ENCODE results near the gene KRTAP11-1.
A peak's percentile ranks its signal among the peaks of the same experiment; 100 is the strongest.

KRTAP11-1 gene

GRCh38 chr21:30881480-30881879 is at the start of gene KRTAP11-1:
Gene KRTAP11-1 (minus strand): TSS chr21:30881580. CDS start chr21:30881524, 56 bp downstream.
- no peak for DNase-seq

- no peak for DNase-seq
These were observed 42.8 kb upstream of the KRTAP11-1 start for GRCh38 chr21:30924146-30924700.

GRCh38 chr21:30921129-30921528 is 39.7 kb upstream of the KRTAP11-1 start:
- no peak for DNase-seq

- DNase-seq: no peak
These were observed 36.2 kb upstream of the KRTAP11-1 start for GRCh38 chr21:30917557-30917956.

GRCh38 chr21:30900881-30901280 is 19.5 kb upstream of the KRTAP11-1 start:
- DNase-seq: no peak

- DNase-seq: no peak
These were observed 1.7 kb upstream of the KRTAP11-1 start for GRCh38 chr21:30882866-30883597.

GRCh38 chr21:30880914-30881313 is 466 bp downstream of the KRTAP11-1 start:
- DNase-seq: no peak

- no peak for DNase-seq
These were observed 6.9 kb downstream of the KRTAP11-1 start for GRCh38 chr21:30874526-30874925.

- DNase-seq: no peak
These were observed 33.5 kb downstream of the KRTAP11-1 start for GRCh38 chr21:30847627-30848500.

GRCh38 chr21:30842990-30843389 is 38.4 kb downstream of the KRTAP11-1 start:
- DNase-seq: no peak

- DNase-seq: peak; percentile 59
These were observed 42.1 kb downstream of the KRTAP11-1 start for GRCh38 chr21:30839304-30839703.

- DNase-seq: no peak
These were observed 42.8 kb downstream of the KRTAP11-1 start for GRCh38 chr21:30838536-30838935.

GRCh38 chr21:30831194-30831765 is 50.1 kb downstream of the KRTAP11-1 start:
- DNase-seq: peak; percentile 66

All from activated CD4-positive, alpha-beta T cell treated with anti-CD3 and anti-CD28 coated beads for 48 hours (primary cell).